GM12878 (cell line): Measurements from ENCODE around the gene LDLRAD4. TPM values are rescaled to one million over a fixed set of nuclear protein-coding genes. Genes with fewer than 3 reads are reported as not detected.

Experiments
- ATAC-seq: fragments of 200-7000 bp; cut with Tn5 transposase; 3 replicates; pipeline ENCODE4 v1.9.1; 2020; ENCODE audit warnings: mild to moderate bottlenecking, moderate library complexity
- BruUV-seq: library from RNA; stranded (reverse); fragments of 400-500 nt; replicated peaks from 2 replicates; lab custom pipeline; 2021; lab: Mats Ljungman, UMichigan
- CTCF ChIA-PET: fragments of 300-600 bp; sonication (Branson Sonifier 250); formaldehyde crosslinking; extraction: SDS; loops from one replicate; lab custom pipeline; 2021; ENCODE audit warnings: inconsistent platforms; lab: Yijun Ruan, JAX
- POLR2A ChIA-PET: fragments of 350-600 bp; formaldehyde crosslinking; extraction: SDS; loops from one replicate; lab custom pipeline; 2021; ENCODE audit warnings: inconsistent platforms; lab: Charles Lee
- RAD21 ChIA-PET: fragments of 300-600 bp; sonication (Branson Sonifier 250); formaldehyde crosslinking; loops from one replicate; lab custom pipeline; 2023; ENCODE audit warnings: antibody characterized with exemption; ENCODE audit not compliant: unreplicated experiment; lab: Charles Lee
- SMC1A ChIA-PET: fragments of 300-600 bp; sonication (Branson Sonifier 250); formaldehyde crosslinking; loops from one replicate; lab custom pipeline; 2023; ENCODE audit not compliant: unreplicated experiment, uncharacterized antibody; lab: Charles Lee
- DNase-seq: peaks from one replicate; pipeline ENCODE4 v3.0.0-alpha.2; 2011; ENCODE audit warnings: low read depth, low spot score
- FAIRE-seq: peaks from 3 replicates; lab custom pipeline; 2011; peaks lifted over from hg19 to GRCh38; lab: Jason Lieb, UNC
- H2AFZ ChIP-seq: 2 replicates; pipeline ENCODE4 v1.6.0; 2011; ENCODE audit warnings: low read depth, low read length, control low read depth; ENCODE audit not compliant: control insufficient read depth
- H3K27ac ChIP-seq: 2 replicates; pipeline ENCODE4 v1.5.1; 2011; ENCODE audit warnings: control low read depth; ENCODE audit not compliant: control insufficient read depth, insufficient read depth
- H3K27me3 ChIP-seq, 2 experiments: replicated peaks in 1 of 2; 2 replicates each; pipeline versions ENCODE4 v1.6.0 to v1.6.1; 2011; ENCODE audit warnings: low read length in 1 of 2; ENCODE audit not compliant: control insufficient read depth in 2 of 2, insufficient read depth in 2 of 2
- H3K36me3 ChIP-seq, 2 experiments: 2 replicates each; pipeline ENCODE4 v1.5.1; 2011; ENCODE audit warnings: low read length in 1 of 2; ENCODE audit not compliant: control insufficient read depth in 2 of 2, insufficient read depth in 2 of 2
- H3K4me1 ChIP-seq: 2 replicates; pipeline ENCODE4 v1.6.1; 2011; ENCODE audit warnings: mild to moderate bottlenecking, low read length, moderate library complexity, mixed read lengths; ENCODE audit not compliant: control insufficient read depth, insufficient read depth
- H3K4me2 ChIP-seq: 2 replicates; pipeline ENCODE4 v1.6.0; 2011; ENCODE audit warnings: control low read depth; ENCODE audit not compliant: control insufficient read depth, insufficient read depth
- H3K4me3 ChIP-seq: fragments of 200-600 bp; sonication (generic); 2 replicates; pipeline ENCODE4 v1.5.1; 2016
- H3K79me2 ChIP-seq: 2 replicates; pipeline ENCODE4 v1.6.0; 2011; ENCODE audit warnings: low read length; ENCODE audit not compliant: control insufficient read depth, insufficient read depth
- H3K9ac ChIP-seq: 2 replicates; pipeline ENCODE4 v1.8.0; 2011; ENCODE audit warnings: low read length, control low read depth, mixed read lengths; ENCODE audit not compliant: control insufficient read depth, insufficient read depth
- H3K9me3 ChIP-seq: replicated peaks from 3 replicates; pipeline ENCODE4 v1.5.1; 2011; ENCODE audit warnings: mild to moderate bottlenecking, low read length; ENCODE audit not compliant: control insufficient read depth, insufficient read depth
- H4K20me1 ChIP-seq: 2 replicates; pipeline ENCODE4 v1.6.0; 2011; ENCODE audit not compliant: control insufficient read depth, insufficient read depth
- BRCA1 ChIP-seq: IDR thresholded peaks from 2 replicates; pipeline ENCODE4 v1.6.1; 2011; ENCODE audit warnings: low read depth, low read length, improper control_type of control experiment
- CHD2 ChIP-seq: IDR thresholded peaks from 2 replicates; pipeline ENCODE4 v1.6.1; 2011; ENCODE audit warnings: low read depth, low read length, improper control_type of control experiment, borderline replicate concordance
- ESRRA ChIP-seq: IDR thresholded peaks from 2 replicates; pipeline ENCODE4 v1.6.1; 2012; ENCODE audit warnings: mild to moderate bottlenecking, low read length, improper control_type of control experiment
- GABPA ChIP-seq: IDR thresholded peaks from 2 replicates; pipeline ENCODE4 v1.6.1; 2014; ENCODE audit warnings: antibody characterized with exemption, low read depth, mild to moderate bottlenecking, inconsistent platforms
- IRF4 ChIP-seq: IDR thresholded peaks from 2 replicates; pipeline ENCODE4 v1.6.1; 2011; ENCODE audit warnings: low read depth, low read length
- KAT2A ChIP-seq: conservative IDR thresholded peaks from 2 replicates; pipeline ENCODE4 v1.6.1; 2011; ENCODE audit warnings: low read depth, low read length; ENCODE audit not compliant: control insufficient read depth
- LARP7 ChIP-seq: fragments of 450-650 bp; IDR thresholded peaks from 2 replicates; pipeline ENCODE4 v1.6.1; 2017; ENCODE audit warnings: mild to moderate bottlenecking
- RELA ChIP-seq: fragments of 450-650 bp; IDR thresholded peaks from 2 replicates; pipeline ENCODE4 v1.8.0; 2014; ENCODE audit warnings: borderline replicate concordance; ENCODE audit not compliant: partially characterized antibody
- SIN3A ChIP-seq: IDR thresholded peaks from 2 replicates; pipeline ENCODE4 v1.6.1; 2012; ENCODE audit warnings: low read depth, low read length, improper control_type of control experiment
- SRF ChIP-seq, 2 experiments: IDR thresholded peaks; 2 replicates each; pipeline ENCODE4 v1.6.1; 2011; ENCODE audit warnings: low read depth in 2 of 2, low read length in 2 of 2, mild to moderate bottlenecking in 1 of 2, moderate library complexity in 1 of 2
- TCF12 ChIP-seq: IDR thresholded peaks from 2 replicates; pipeline ENCODE4 v1.6.1; 2011; ENCODE audit warnings: low read depth, mild to moderate bottlenecking, low read length
- ZNF24 ChIP-seq: fragments of 450-650 bp; IDR thresholded peaks from 2 replicates; pipeline ENCODE4 v1.6.1; 2017; ENCODE audit warnings: antibody characterized with exemption, mild to moderate bottlenecking
- ZNF622 ChIP-seq: fragments of 450-650 bp; IDR thresholded peaks from 2 replicates; pipeline ENCODE4 v1.6.1; 2017; ENCODE audit warnings: mild to moderate bottlenecking, inconsistent platforms
- WGBS: methylation state at CpG from one replicate; pipeline ENCODE4 v1.1.6; 2016; ENCODE audit warnings: low lambda C conversion rate; ENCODE audit not compliant: insufficient replicate concordance, insufficient coverage; ENCODE audit errors: missing lambda C conversion rate; 5-methylcytosine and 5-hydroxymethylcytosine counted together
- in situ Hi-C: fragments of 300-500 bp; cut with MboI; formaldehyde crosslinking; loops from 9 replicates; pipeline ENCODE4 v1.14.3; 2018; ENCODE audit warnings: mixed read lengths
- intact Hi-C: fragments of 100-400 bp; cut with micrococcal nuclease; formaldehyde crosslinking; loops from one replicate; pipeline ENCODE4 v1.14.2; 2022; ENCODE audit not compliant: unreplicated experiment
- polyA plus RNA-seq, 11 experiments: library from polyadenylated mRNA; depleted of rRNA in 4 of 11; unstranded in 6 of 11; stranded (reverse) in 5 of 11; fragments of >200 nt; fragmentation: Nextera tagmentation in 4 of 11; fragmentation: Illumina TruSeq in 1 of 11; extraction: Ambion mirVana in 4 of 11; extraction: Trizol in 1 of 11; gene quantifications; 1 replicate in 1 of 11; 2 replicates in 10 of 11; pipeline versions ENCODE4 v1.2.1 to v1.2.3, GENCODE V29; 2011 to 2016; ENCODE audit warnings: inconsistent platforms in 2 of 11, missing spikeins in 2 of 11, low read depth in 1 of 11
- total RNA-seq, 4 experiments: library from RNA; depleted of rRNA in 3 of 4; stranded (reverse); fragments of >200 nt in 3 of 4; fragmentation: Illumina TruSeq in 1 of 4; extraction: Trizol in 1 of 4; gene quantifications; 2 replicates each; pipeline versions ENCODE4 v1.2.1 to v1.2.3, GENCODE V29; 2013 to 2021
- TF ChIP-seq, protein P1 (sequence below): fragments of 450-650 bp; formaldehyde crosslinking; IDR thresholded peaks from 2 replicates; pipeline ENCODE4 v1.5.0; 2022; ENCODE audit warnings: mild to moderate bottlenecking, missing genetic modification characterization
- TF ChIP-seq, protein P2 (sequence below): fragments of 450-650 bp; conservative IDR thresholded peaks from 2 replicates; pipeline ENCODE4 v1.6.1; 2017; ENCODE audit warnings: mild to moderate bottlenecking, moderate library complexity
- TF ChIP-seq, protein P3 (sequence below): IDR thresholded peaks from 2 replicates; pipeline ENCODE4 v1.6.1; 2012; ENCODE audit warnings: low read depth, low read length, improper control_type of control experiment

LDLRAD4 gene
- total and polyA plus RNA-seq, 10 of the 15 experiments (the other 5 are each of a cell fraction or from before 2014, with no cell fraction given) = 2.7 to 16.8 (median 11.2) TPM

DNA sequence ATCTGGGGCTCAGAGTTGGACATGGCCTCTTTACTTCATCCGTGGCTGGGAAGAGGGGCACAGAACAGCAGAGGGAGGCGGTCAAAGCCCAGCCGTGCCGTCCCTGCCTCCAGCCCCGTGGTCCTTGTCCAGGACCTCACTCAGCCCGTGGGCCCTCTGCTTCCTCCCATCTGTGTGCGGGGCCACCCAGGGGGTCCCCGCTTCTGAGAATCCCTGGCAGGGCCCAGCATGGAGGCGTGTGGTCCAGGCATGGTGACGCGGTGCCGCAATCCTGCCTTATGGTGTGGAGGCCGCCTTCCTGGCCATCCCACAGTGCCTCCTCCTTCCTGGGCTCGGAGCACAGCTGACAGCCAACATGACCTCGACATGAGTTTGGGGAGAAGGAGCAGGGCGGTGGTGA, 275.2 kb downstream of the LDLRAD4 start (continued):
- TF ChIP-seq ESRRA = no peak
- TF ChIP-seq, protein P1, sequence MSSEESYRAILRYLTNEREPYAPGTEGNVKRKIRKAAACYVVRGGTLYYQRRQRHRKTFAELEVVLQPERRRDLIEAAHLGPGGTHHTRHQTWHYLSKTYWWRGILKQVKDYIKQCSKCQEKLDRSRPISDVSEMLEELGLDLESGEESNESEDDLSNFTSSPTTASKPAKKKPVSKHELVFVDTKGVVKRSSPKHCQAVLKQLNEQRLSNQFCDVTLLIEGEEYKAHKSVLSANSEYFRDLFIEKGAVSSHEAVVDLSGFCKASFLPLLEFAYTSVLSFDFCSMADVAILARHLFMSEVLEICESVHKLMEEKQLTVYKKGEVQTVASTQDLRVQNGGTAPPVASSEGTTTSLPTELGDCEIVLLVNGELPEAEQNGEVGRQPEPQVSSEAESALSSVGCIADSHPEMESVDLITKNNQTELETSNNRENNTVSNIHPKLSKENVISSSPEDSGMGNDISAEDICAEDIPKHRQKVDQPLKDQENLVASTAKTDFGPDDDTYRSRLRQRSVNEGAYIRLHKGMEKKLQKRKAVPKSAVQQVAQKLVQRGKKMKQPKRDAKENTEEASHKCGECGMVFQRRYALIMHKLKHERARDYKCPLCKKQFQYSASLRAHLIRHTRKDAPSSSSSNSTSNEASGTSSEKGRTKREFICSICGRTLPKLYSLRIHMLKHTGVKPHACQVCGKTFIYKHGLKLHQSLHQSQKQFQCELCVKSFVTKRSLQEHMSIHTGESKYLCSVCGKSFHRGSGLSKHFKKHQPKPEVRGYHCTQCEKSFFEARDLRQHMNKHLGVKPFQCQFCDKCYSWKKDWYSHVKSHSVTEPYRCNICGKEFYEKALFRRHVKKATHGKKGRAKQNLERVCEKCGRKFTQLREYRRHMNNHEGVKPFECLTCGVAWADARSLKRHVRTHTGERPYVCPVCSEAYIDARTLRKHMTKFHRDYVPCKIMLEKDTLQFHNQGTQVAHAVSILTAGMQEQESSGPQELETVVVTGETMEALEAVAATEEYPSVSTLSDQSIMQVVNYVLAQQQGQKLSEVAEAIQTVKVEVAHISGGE (CRISPR knock-in tag) = no peak

GRCh38 chr18:13494871-13495445, 276.4 kb downstream of the LDLRAD4 start:
- no peaks in the 10 kb centered on the region for H3K36me3 ChIP-seq
- ChIA-PET SMC1A (no interaction called here), CTCF (no interaction called here), POLR2A (no interaction called here), RAD21 (no interaction called here)
- intact Hi-C loops = no loop called here
- FAIRE-seq (no peak), DNase-seq (no peak), ATAC-seq (no peak)
- no peaks in the 10 kb centered on the region for H4K20me1 ChIP-seq
- WGBS = 83% methylated on average over 14 of the region's 14 CpGs
- H3K27ac ChIP-seq = no peak overlapping the region
- no peak overlapping the region for H2AFZ ChIP-seq
- BruUV-seq = no TSS peak
- no peak overlapping the region for H3K9ac ChIP-seq
- H3K4me2 ChIP-seq = no peak overlapping the region
- no peaks in the 10 kb centered on the region for H3K79me2 ChIP-seq
- no peak overlapping the region for H3K4me3 ChIP-seq
- no peaks in the 10 kb centered on the region for H3K27me3 ChIP-seq
- H3K9me3 ChIP-seq = no peaks in the 10 kb centered on the region; the same call in 2 of the 3 replicates
- H3K4me1 ChIP-seq = no peaks in the 10 kb centered on the region; the same call in 1 of the 2 replicates
- in situ Hi-C loops = no loop called here
- TF ChIP-seq, protein P2, sequence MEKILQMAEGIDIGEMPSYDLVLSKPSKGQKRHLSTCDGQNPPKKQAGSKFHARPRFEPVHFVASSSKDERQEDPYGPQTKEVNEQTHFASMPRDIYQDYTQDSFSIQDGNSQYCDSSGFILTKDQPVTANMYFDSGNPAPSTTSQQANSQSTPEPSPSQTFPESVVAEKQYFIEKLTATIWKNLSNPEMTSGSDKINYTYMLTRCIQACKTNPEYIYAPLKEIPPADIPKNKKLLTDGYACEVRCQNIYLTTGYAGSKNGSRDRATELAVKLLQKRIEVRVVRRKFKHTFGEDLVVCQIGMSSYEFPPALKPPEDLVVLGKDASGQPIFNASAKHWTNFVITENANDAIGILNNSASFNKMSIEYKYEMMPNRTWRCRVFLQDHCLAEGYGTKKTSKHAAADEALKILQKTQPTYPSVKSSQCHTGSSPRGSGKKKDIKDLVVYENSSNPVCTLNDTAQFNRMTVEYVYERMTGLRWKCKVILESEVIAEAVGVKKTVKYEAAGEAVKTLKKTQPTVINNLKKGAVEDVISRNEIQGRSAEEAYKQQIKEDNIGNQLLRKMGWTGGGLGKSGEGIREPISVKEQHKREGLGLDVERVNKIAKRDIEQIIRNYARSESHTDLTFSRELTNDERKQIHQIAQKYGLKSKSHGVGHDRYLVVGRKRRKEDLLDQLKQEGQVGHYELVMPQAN = no peak
- TF ChIP-seq GABPA (no peak), IRF4 (no peak), CHD2 (no peak), ZNF622 (no peak), BRCA1 (no peak), ZNF24 (no peak), KAT2A (no peak), LARP7 (no peak), RELA (no peak), SRF (IDR thresholded peaks at IDR 0.05; ENCODE audit: low read depth in 2 of 2, low read length in 2 of 2) (no peak), SIN3A (no peak), TCF12 (no peak)
- TF ChIP-seq, protein P3, sequence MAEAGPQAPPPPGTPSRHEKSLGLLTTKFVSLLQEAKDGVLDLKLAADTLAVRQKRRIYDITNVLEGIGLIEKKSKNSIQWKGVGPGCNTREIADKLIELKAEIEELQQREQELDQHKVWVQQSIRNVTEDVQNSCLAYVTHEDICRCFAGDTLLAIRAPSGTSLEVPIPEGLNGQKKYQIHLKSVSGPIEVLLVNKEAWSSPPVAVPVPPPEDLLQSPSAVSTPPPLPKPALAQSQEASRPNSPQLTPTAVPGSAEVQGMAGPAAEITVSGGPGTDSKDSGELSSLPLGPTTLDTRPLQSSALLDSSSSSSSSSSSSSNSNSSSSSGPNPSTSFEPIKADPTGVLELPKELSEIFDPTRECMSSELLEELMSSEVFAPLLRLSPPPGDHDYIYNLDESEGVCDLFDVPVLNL = no peak
